HCT116 (cell line): ENCODE results near the gene COBLL1. TPM values are rescaled to one million over a fixed set of nuclear protein-coding genes. Genes with fewer than 3 reads are reported as not detected.

ENCODE experiments used
- ATAC-seq: fragments of 200-7000 bp; cut with Tn5 transposase; 2 replicates; pipeline ENCODE4 v1.9.1; 2020; ENCODE audit warnings: mild to moderate bottlenecking, moderate library complexity
- BruUV-seq: library from RNA; stranded (reverse); fragments of 400-500 nt; replicated peaks from 2 replicates; lab custom pipeline; 2021; lab: Mats Ljungman, UMichigan
- CTCF ChIA-PET: fragments of 300-600 bp; sonication (Branson Sonifier 250); formaldehyde crosslinking; loops from one replicate; lab custom pipeline; 2021; ENCODE audit warnings: antibody characterized with exemption; lab: Charles Lee
- POLR2A ChIA-PET: fragments of 300-600, 350-600 bp; sonication (Branson Sonifier 250); formaldehyde crosslinking; loops from one replicate; lab custom pipeline; 2021; ENCODE audit warnings: antibody characterized with exemption; lab: Charles Lee
- RAD21 ChIA-PET, 2 experiments: fragments of 300-600 bp; sonication (Branson Sonifier 250); formaldehyde crosslinking; loops; one replicate each; lab custom pipeline; 2023; ENCODE audit warnings: low total read pairs in 2 of 2; ENCODE audit not compliant: uncharacterized antibody in 2 of 2, unreplicated experiment in 2 of 2, low non-redundant PET in 1 of 2; lab: Charles Lee
- DNase-seq: peaks from one replicate; pipeline ENCODE4 v3.0.0-alpha.2; 2010; ENCODE audit warnings: low read depth, low spot score
- H2AFZ ChIP-seq: fragments of 200-600 bp; shearing (Covaris generic), sonication (generic); 2 replicates; pipeline ENCODE4 v1.6.1; 2017; ENCODE audit warnings: low read depth, mixed run types, mixed read lengths, antibody characterized with exemption, low read length; ENCODE audit not compliant: poor library complexity, severe bottlenecking
- H3K27ac ChIP-seq: 2 replicates; pipeline ENCODE4 v1.5.1; 2012; ENCODE audit warnings: low read depth, low read length
- H3K27me3 ChIP-seq: fragments of 200-600 bp; sonication (generic); 2 replicates; pipeline ENCODE4 v1.6.1; 2016; ENCODE audit warnings: mixed run types, low read length, mixed read lengths; ENCODE audit not compliant: insufficient read depth
- H3K36me3 ChIP-seq, 2 experiments: fragments of 200-500 bp in 1 of 2; fragments of 200-600 bp in 1 of 2; sonication (Bioruptor generic) in 1 of 2; sonication (generic) in 1 of 2; 2 replicates each; pipeline versions ENCODE4 v1.5.1 to v1.6.1; 2014 to 2016; ENCODE audit warnings: low read length in 2 of 2, inconsistent platforms in 1 of 2, mixed read lengths in 1 of 2, mixed run types in 1 of 2; ENCODE audit not compliant: insufficient read depth in 2 of 2, control insufficient read depth in 1 of 2
- H3K4me1 ChIP-seq, 2 experiments: fragments of 200-600 bp in 1 of 2; sonication (generic) in 1 of 2; 2 replicates each; pipeline versions ENCODE4 v1.5.1 to v1.6.1; 2012 to 2017; ENCODE audit warnings: low read length in 2 of 2, inconsistent platforms in 1 of 2, mild to moderate bottlenecking in 1 of 2, mixed read lengths in 1 of 2, mixed run types in 1 of 2, moderate library complexity in 1 of 2; ENCODE audit not compliant: insufficient read depth in 2 of 2, control insufficient read depth in 1 of 2
- H3K4me2 ChIP-seq: fragments of 200-600 bp; sonication (generic); 2 replicates; pipeline ENCODE4 v1.6.1; 2017; ENCODE audit warnings: mixed run types, low read length, mixed read lengths
- H3K4me3 ChIP-seq, 2 experiments: fragments of 200-600 bp in 1 of 2; sonication (generic) in 1 of 2; replicated peaks in 1 of 2; 2 replicates each; pipeline ENCODE4 v1.5.1; 2011 to 2016; ENCODE audit warnings: low read length in 2 of 2, control low read depth in 1 of 2, low read depth in 1 of 2, mild to moderate bottlenecking in 1 of 2, mixed read lengths in 1 of 2, mixed run types in 1 of 2
- H3K79me2 ChIP-seq: fragments of 200-600 bp; sonication (generic); 2 replicates; pipeline ENCODE4 v1.6.1; 2017; ENCODE audit warnings: mild to moderate bottlenecking, mixed run types, low read length, moderate library complexity, mixed read lengths; ENCODE audit not compliant: insufficient read depth
- H3K9ac ChIP-seq: fragments of 200-600 bp; sonication (generic); 2 replicates; pipeline ENCODE4 v1.6.1; 2016; ENCODE audit warnings: low read length, mixed read lengths
- H3K9me2 ChIP-seq: fragments of 200-600 bp; sonication (generic), shearing (Covaris generic); 2 replicates; pipeline ENCODE4 v1.6.1; 2017; ENCODE audit warnings: mixed run types, mild to moderate bottlenecking, moderate library complexity; ENCODE audit not compliant: insufficient read depth
- H3K9me3 ChIP-seq, 2 experiments: fragments of 200-500 bp in 1 of 2; fragments of 200-600 bp in 1 of 2; sonication (Bioruptor generic) in 1 of 2; sonication (generic) in 1 of 2; 2 replicates each; pipeline ENCODE4 v1.6.1; 2014 to 2017; ENCODE audit warnings: low read length in 2 of 2, mixed read lengths in 2 of 2, inconsistent platforms in 1 of 2, low read depth in 1 of 2, mild to moderate bottlenecking in 1 of 2, mixed run types in 1 of 2, moderate library complexity in 1 of 2; ENCODE audit not compliant: control insufficient read depth in 1 of 2, insufficient read depth in 1 of 2
- H4K20me1 ChIP-seq: fragments of 200-600 bp; sonication (generic), shearing (Covaris generic); 2 replicates; pipeline ENCODE4 v1.6.1; 2017; ENCODE audit warnings: mixed run types, mild to moderate bottlenecking, moderate library complexity; ENCODE audit not compliant: insufficient read depth
- CEBPB ChIP-seq: IDR thresholded peaks from 2 replicates; pipeline ENCODE4 v1.6.1; 2012; ENCODE audit warnings: low read depth
- ELF1 ChIP-seq: IDR thresholded peaks from 2 replicates; pipeline ENCODE4 v1.6.1; 2012; ENCODE audit warnings: low read depth, borderline replicate concordance
- RAD21 ChIP-seq: IDR thresholded peaks from 2 replicates; pipeline ENCODE4 v1.6.1; 2012; ENCODE audit warnings: low read depth, mild to moderate bottlenecking
- SP1 ChIP-seq: IDR thresholded peaks from 2 replicates; pipeline ENCODE4 v1.6.1; 2012; ENCODE audit warnings: low read depth
- YY1 ChIP-seq: IDR thresholded peaks from 2 replicates; pipeline ENCODE4 v1.6.1; 2011; ENCODE audit warnings: low read length, low read depth, moderate library complexity, mild to moderate bottlenecking; ENCODE audit not compliant: insufficient replicate concordance; ENCODE audit errors: extremely low read depth
- ZNF274 ChIP-seq: fragments of 200-500 bp; sonication (Bioruptor generic); IDR thresholded peaks from 2 replicates; pipeline ENCODE4 v1.6.1; 2014; ENCODE audit warnings: mild to moderate bottlenecking, low read depth, low read length, inconsistent platforms
- intact Hi-C: fragments of 100-400 bp; cut with micrococcal nuclease; formaldehyde crosslinking; loops from 2 replicates; pipeline ENCODE4 v1.10.0; 2022
- total RNA-seq: library from RNA; stranded (reverse); gene quantifications from one replicate; pipeline ENCODE4 v1.2.1, GENCODE V29; 2021; ENCODE audit not compliant: unreplicated experiment
- TF ChIP-seq, protein P1 (sequence below): IDR thresholded peaks from 2 replicates; pipeline ENCODE4 v1.6.1; 2011; ENCODE audit warnings: mild to moderate bottlenecking, low read length, moderate library complexity; ENCODE audit not compliant: insufficient replicate concordance; ENCODE audit errors: extremely low read depth
- TF ChIP-seq, protein P2 (sequence below), 3 experiments: fragments of 200-600 bp in 1 of 3; sonication (generic) in 1 of 3; IDR thresholded peaks in 2 of 3; conservative IDR thresholded peaks in 1 of 3; 2 replicates each; pipeline ENCODE4 v1.5.1; 2012 to 2017; ENCODE audit warnings: low read depth in 2 of 3, low read length in 2 of 3, antibody characterized with exemption in 1 of 3, borderline replicate concordance in 1 of 3, control low read depth in 1 of 3, mild to moderate bottlenecking in 1 of 3, mixed read lengths in 1 of 3, mixed run types in 1 of 3, moderate library complexity in 1 of 3; ENCODE audit not compliant: insufficient read depth in 1 of 3

COBLL1 gene
- total RNA-seq, 1 experiment from 2014 or later: 3.6 TPM

GRCh38 chr2:164657129-164657528 lies 184.5 kb downstream of the COBLL1 start:
- Histone ChIP-seq H3K27me3 (no peaks in the 10 kb centered on the region), H3K36me3 (no peaks in the 10 kb centered on the region), H3K27ac (no peak overlapping the region), H4K20me1 (no peaks in the 10 kb centered on the region), H3K4me2 (no peak overlapping the region), H3K4me3 (no peak overlapping the region), H3K79me2 (no peaks in the 10 kb centered on the region), H2AFZ (no peak overlapping the region), H3K9ac (no peak overlapping the region), H3K4me1 (no peaks in the 10 kb centered on the region; a peak in 1 of 4 replicates), H3K9me3 (no peaks in the 10 kb centered on the region), H3K9me2 (no peaks in the 10 kb centered on the region)
- POLR2A ChIA-PET: no interaction called here
- ATAC-seq (no peak), DNase-seq (no peak)
- CTCF ChIA-PET: no interaction called here
- no TSS peak for BruUV-seq
- RAD21 ChIA-PET: no interaction called here
- intact Hi-C loops: no loop called here
- no peak for TF ChIP-seq ZNF274
- TF ChIP-seq, protein P1, sequence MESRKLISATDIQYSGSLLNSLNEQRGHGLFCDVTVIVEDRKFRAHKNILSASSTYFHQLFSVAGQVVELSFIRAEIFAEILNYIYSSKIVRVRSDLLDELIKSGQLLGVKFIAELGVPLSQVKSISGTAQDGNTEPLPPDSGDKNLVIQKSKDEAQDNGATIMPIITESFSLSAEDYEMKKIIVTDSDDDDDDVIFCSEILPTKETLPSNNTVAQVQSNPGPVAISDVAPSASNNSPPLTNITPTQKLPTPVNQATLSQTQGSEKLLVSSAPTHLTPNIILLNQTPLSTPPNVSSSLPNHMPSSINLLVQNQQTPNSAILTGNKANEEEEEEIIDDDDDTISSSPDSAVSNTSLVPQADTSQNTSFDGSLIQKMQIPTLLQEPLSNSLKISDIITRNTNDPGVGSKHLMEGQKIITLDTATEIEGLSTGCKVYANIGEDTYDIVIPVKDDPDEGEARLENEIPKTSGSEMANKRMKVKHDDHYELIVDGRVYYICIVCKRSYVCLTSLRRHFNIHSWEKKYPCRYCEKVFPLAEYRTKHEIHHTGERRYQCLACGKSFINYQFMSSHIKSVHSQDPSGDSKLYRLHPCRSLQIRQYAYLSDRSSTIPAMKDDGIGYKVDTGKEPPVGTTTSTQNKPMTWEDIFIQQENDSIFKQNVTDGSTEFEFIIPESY: no peak

- no peaks in the 10 kb centered on the region for H3K36me3 ChIP-seq
- no peaks in the 10 kb centered on the region for H3K9me3 ChIP-seq
- ChIA-PET CTCF (no interaction called here), POLR2A (no interaction called here), RAD21 (no interaction called here)
- no peaks in the 10 kb centered on the region for H3K27me3 ChIP-seq
- DNase-seq (no peak), ATAC-seq (peak; percentile 66)
- intact Hi-C loops: loop anchor here (1.0 kb wide), 1 partner anchor 95 kb away; no protein-coding TSS in a partner anchor
- no peaks in the 10 kb centered on the region for H3K9me2 ChIP-seq
- H3K4me2 ChIP-seq: no peak overlapping the region
- no peak overlapping the region for H3K27ac ChIP-seq
- no peaks in the 10 kb centered on the region for H3K79me2 ChIP-seq
- no peak overlapping the region for H3K9ac ChIP-seq
- TF ChIP-seq SP1 (no peak), CEBPB (no peak), RAD21 (peak; percentile 56), YY1 (no peak), ELF1 (no peak)
- TF ChIP-seq, protein P2, sequence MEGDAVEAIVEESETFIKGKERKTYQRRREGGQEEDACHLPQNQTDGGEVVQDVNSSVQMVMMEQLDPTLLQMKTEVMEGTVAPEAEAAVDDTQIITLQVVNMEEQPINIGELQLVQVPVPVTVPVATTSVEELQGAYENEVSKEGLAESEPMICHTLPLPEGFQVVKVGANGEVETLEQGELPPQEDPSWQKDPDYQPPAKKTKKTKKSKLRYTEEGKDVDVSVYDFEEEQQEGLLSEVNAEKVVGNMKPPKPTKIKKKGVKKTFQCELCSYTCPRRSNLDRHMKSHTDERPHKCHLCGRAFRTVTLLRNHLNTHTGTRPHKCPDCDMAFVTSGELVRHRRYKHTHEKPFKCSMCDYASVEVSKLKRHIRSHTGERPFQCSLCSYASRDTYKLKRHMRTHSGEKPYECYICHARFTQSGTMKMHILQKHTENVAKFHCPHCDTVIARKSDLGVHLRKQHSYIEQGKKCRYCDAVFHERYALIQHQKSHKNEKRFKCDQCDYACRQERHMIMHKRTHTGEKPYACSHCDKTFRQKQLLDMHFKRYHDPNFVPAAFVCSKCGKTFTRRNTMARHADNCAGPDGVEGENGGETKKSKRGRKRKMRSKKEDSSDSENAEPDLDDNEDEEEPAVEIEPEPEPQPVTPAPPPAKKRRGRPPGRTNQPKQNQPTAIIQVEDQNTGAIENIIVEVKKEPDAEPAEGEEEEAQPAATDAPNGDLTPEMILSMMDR (IDR thresholded peaks at IDR 0.05 in 2 of 3, conservative IDR thresholded peaks at IDR 0.05 in 1 of 3; ENCODE audit: borderline replicate concordance in 1 of 3, insufficient read depth in 1 of 3, low read depth in 2 of 3, low read length in 2 of 3): peak in 2 of 3 experiments; percentile 13 to 26; a peak in 3 of 6 replicates
- no TSS peak for BruUV-seq
- no peak overlapping the region for H3K4me3 ChIP-seq
- H4K20me1 ChIP-seq: no peaks in the 10 kb centered on the region
- no peak overlapping the region for H2AFZ ChIP-seq
- no peaks in the 10 kb centered on the region; a peak in 1 of 4 replicates for H3K4me1 ChIP-seq
These were observed 185.9 kb downstream of the COBLL1 start for GRCh38 chr2:164655750-164656149.
